Activated T-cell treated with anti-CD3 and anti-CD28 coated beads, Interleukin-2, amount 50 U/mL, for 24 hours (primary cell): Measurements from ENCODE around the gene SCARF1.
A peak's percentile ranks its signal among the peaks of the same experiment; 100 is the strongest.

Experiments used
- DNase-seq: peaks from one replicate; pipeline ENCODE4 v3.0.0-alpha.2; 2020
- H3K27ac Mint-ChIP-seq: 2 replicates; pipeline ENCODE4 v1.8.0; 2020; ENCODE audit warnings: mild to moderate bottlenecking, mixed read lengths
- H3K27me3 Mint-ChIP-seq: 2 replicates; pipeline ENCODE4 v1.8.0; 2020; ENCODE audit warnings: mixed read lengths
- H3K36me3 Mint-ChIP-seq: 2 replicates; pipeline ENCODE4 v1.8.0; 2020; ENCODE audit warnings: low read depth, mixed read lengths
- H3K4me1 Mint-ChIP-seq: 2 replicates; pipeline ENCODE4 v1.8.0; 2020; ENCODE audit warnings: low read depth, mixed read lengths
- H3K4me3 Mint-ChIP-seq: 2 replicates; pipeline ENCODE4 v1.8.0; 2020; ENCODE audit warnings: mild to moderate bottlenecking, moderate library complexity, mixed read lengths
- H3K9me3 Mint-ChIP-seq: 2 replicates; pipeline ENCODE4 v1.8.0; 2020; ENCODE audit warnings: mixed read lengths

The SCARF1 gene

DNA sequence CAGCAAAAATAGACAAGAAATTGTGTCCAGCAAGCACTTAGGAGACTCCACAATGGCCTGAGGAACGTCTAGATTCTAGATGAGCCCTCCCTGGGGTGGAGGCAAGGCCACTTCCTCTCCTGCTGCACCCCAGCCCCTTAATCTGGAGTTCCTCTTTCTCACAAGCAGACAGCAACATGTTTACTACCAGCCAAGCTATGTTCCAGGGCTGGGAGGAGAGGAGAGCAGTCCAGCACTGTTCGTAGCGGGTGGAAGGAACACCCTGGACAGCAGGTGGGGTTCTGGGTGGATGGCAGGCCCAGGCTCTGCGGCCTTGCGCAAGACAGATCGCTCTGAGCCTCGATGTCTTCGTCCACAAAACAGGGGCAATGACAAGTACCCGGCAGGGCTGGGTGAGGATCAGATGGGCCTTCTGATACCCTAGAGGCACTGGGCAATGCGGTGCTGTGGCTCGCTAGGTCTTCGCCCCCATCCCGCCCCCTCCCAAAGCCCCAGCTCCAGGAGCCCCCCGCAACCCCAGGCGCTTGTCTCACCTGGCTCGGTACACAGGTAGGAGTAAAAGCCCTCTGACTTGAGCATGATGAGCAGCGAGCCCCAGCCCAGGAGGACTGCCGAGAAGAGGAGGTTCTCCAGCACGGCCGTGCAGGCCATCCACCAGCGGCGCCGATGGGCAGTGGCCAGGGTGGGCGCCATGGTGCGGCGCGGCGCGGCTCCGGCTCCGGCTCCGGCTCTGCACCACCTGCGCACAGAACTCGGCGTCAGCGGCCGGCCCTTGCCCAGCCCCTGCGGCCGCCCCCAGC lies 18.1 kb downstream of the SCARF1 start:
- Mint-ChIP-seq H3K4me3 (peak overlapping the region; percentile 64), H3K36me3 (peaks cover 5% of the 10 kb centered on the region), H3K9me3 (no peaks in the 10 kb centered on the region), H3K27ac (no peak overlapping the region), H3K4me1 (peaks cover 24% of the 10 kb centered on the region), H3K27me3 (peaks cover 21% of the 10 kb centered on the region)
- DNase-seq: no peak

DNA sequence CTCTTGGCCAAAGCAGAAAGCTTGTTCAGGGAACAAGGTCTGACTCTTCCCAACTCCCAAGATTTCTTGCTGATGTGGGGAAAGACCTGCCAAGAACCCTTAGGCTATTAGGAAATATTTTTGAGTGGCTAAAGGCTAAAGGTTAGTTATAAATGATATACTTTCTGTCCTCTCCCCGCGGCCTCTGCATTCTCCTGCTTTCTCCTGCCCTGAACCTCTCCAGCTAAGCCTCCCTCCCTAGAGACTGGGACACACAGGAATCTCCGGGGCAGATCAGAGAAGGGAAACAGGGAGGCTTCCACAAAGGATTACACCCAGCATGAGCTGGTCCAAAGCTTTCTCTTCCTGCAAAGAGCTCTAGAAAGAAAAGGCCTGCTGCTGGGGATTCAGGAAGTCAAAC lies 19.2 kb downstream of the SCARF1 start:
- Mint-ChIP-seq H3K27me3 (peaks cover 21% of the 10 kb centered on the region), H3K4me3 (no peak overlapping the region), H3K9me3 (no peaks in the 10 kb centered on the region), H3K36me3 (peaks cover 5% of the 10 kb centered on the region), H3K4me1 (peaks cover 24% of the 10 kb centered on the region), H3K27ac (no peak overlapping the region)
- DNase-seq: no peak

DNA sequence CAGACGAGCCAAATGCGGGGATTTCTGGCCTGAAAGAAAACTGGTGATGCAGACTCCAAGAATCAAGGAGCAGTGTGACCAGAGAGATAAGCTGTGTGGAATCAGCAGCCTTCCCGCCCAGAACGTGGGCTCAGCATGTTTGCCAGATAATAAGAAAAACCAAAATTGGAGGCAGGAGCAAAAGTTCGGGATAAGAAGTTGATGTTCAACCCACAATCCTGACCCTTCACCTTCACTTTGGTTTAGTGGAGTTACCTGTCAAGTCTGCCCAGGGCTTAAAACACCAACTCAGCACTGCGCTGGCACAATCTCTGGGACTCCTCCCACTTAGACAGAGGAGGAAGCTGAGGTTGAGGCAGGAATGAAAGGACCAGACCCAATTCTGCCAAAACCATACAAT lies 20.0 kb downstream of the SCARF1 start:
- H3K27ac Mint-ChIP-seq: no peak overlapping the region

DNA sequence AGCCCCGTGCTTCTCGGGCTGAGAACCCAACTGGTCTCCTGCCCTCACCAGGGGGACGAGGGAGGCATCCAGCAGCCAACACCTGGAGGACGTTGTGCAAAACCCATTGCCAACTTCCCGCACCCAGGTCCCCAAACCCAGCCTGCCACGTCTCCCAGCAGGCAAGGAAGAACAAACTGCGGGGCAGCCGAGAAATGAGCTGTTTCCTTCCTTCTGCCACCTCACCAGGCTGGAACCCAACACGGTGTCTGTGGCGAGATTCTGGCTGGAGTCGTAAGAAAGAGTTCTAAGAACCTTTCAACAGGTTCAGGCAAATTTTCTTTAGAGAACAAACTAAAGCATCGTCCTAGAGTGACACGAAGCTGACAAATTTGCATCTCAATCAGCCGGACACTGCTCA lies 20.5 kb downstream of the SCARF1 start:
- no peak for DNase-seq
- H3K4me3 Mint-ChIP-seq: no peak overlapping the region
- peaks cover 21% of the 10 kb centered on the region for H3K4me1 Mint-ChIP-seq

More for the DNA sequence above, 20.0 kb downstream of the SCARF1 start:
- Mint-ChIP-seq H3K36me3 (peaks cover 5% of the 10 kb centered on the region), H3K27me3 (peaks cover 21% of the 10 kb centered on the region), H3K4me1 (peaks cover 24% of the 10 kb centered on the region), H3K9me3 (no peaks in the 10 kb centered on the region), H3K4me3 (no peak overlapping the region)
- DNase-seq: no peak

DNA sequence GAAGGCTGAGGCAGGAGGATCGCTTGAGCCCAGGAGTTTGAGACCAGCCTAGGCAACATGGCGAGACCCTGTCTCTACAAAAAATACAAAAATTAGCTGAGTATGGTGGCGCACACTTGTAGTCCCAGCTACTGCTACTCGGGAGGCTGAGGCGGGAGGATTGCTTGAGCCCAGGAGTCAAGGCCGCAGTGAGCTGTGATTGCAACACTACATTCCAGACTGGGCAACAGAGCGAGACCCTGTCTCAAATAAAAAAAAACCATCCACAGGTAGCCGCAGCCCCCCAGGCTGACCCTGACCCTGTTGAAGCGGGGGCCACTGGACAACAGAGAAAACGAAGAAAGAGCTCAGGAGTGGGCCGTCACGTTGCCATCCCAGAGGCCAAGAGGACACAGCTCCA lies 20.9 kb downstream of the SCARF1 start:
- DNase-seq: no peak
- no peaks in the 10 kb centered on the region for H3K9me3 Mint-ChIP-seq
- no peak overlapping the region for H3K4me3 Mint-ChIP-seq
- peaks cover 18% of the 10 kb centered on the region for H3K27me3 Mint-ChIP-seq
- peaks cover 5% of the 10 kb centered on the region for H3K36me3 Mint-ChIP-seq
- no peak overlapping the region for H3K27ac Mint-ChIP-seq
- H3K4me1 Mint-ChIP-seq: peaks cover 17% of the 10 kb centered on the region

More for the DNA sequence above, 20.5 kb downstream of the SCARF1 start:
- peaks cover 5% of the 10 kb centered on the region for H3K36me3 Mint-ChIP-seq
- no peak overlapping the region for H3K27ac Mint-ChIP-seq
- H3K9me3 Mint-ChIP-seq: no peaks in the 10 kb centered on the region
- H3K27me3 Mint-ChIP-seq: peaks cover 19% of the 10 kb centered on the region

DNA sequence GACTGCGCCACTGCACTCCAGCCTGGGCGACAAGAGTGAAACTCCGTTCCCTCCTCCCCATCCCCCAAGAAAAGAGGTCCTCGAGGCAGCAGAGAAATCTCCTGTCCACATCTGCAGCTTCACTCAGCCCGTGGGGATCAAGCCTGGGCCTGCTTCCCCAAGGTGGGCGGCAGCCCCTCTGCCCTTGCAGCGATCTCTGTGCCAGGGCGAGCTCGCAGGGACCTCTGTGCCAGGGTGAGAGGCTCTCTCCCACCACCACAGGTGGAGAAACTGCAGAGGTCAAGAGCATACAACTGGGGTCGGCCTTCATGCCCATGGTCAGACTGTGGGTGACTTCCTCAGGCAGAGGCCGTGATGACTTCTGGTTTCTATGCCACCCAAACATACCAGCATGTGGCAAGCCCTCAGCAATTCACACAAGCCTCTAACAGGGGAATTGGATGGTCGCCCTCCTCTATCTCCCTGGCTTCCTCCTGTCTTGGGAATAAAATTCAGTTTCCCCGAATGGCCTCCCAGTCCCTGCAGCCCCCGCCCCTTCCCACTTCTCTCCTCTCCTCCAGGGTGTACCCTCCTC lies 22.4 kb downstream of the SCARF1 start:
- Mint-ChIP-seq H3K4me1 (peaks cover 9% of the 10 kb centered on the region), H3K36me3 (no peaks in the 10 kb centered on the region), H3K27me3 (peaks cover 18% of the 10 kb centered on the region), H3K4me3 (no peak overlapping the region), H3K9me3 (no peaks in the 10 kb centered on the region), H3K27ac (no peak overlapping the region)
- no peak for DNase-seq

DNA sequence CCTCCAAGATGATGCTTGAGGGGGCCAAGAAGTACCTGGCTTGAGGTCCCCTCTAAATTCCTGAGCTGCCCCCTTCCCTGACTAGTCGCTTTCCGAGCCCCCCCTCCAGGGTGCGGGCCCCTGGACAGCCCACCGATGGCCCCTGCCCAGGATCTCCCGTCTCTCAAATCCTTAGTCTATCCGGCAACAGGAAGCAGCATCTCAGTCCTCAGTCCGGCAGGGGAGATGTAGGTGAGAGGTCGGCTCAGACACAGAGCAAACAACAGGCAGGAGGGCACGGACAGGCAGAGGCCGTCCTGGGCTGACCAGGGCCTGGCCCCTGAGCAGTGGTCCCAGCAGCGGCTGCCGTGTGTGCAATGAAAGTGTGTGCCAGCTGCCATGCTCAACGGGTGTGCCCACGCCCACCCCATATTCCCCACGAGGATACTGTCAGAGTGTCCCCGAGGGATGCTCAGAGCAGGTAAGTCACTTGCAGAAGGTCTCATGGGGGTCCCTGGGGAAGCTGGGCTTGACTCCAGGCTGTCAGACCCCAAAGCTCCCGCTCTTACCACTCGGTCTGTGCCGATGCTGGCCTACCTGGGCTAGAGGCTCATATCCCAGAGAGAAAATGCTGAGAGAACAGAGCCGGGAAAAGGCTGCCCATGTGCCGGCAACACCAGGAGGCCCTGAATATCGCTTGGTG lies 24.1 kb downstream of the SCARF1 start:
- DNase-seq: no peak
- Mint-ChIP-seq H3K9me3 (no peaks in the 10 kb centered on the region), H3K36me3 (no peaks in the 10 kb centered on the region), H3K4me1 (no peaks in the 10 kb centered on the region), H3K4me3 (no peak overlapping the region), H3K27ac (no peak overlapping the region), H3K27me3 (peaks cover 8% of the 10 kb centered on the region)

DNA sequence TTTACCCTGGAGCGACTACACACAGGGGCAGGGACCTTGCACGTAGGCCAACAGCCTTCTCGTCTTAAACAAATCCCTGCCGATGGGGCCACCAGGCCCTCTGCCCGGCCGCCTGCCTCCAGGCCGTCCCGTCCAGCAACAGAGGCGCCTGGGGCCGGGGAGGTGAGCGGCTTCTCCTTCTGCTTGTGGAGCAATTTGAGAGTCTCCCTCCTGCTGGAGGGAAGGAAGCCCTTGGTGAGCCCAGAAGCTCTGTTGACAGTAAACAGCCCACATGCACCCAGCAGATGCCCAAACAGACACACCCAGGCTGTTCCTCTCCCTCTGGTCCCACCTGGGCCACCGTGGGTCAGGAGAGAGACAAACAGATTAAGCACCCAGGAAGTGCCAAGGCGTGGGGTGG lies 25.0 kb downstream of the SCARF1 start:
- DNase-seq: no peak
- no peak overlapping the region for H3K27ac Mint-ChIP-seq
- no peaks in the 10 kb centered on the region for H3K36me3 Mint-ChIP-seq
- H3K4me3 Mint-ChIP-seq: no peak overlapping the region
- H3K9me3 Mint-ChIP-seq: no peaks in the 10 kb centered on the region
- no peaks in the 10 kb centered on the region for H3K4me1 Mint-ChIP-seq
- H3K27me3 Mint-ChIP-seq: no peaks in the 10 kb centered on the region

DNA sequence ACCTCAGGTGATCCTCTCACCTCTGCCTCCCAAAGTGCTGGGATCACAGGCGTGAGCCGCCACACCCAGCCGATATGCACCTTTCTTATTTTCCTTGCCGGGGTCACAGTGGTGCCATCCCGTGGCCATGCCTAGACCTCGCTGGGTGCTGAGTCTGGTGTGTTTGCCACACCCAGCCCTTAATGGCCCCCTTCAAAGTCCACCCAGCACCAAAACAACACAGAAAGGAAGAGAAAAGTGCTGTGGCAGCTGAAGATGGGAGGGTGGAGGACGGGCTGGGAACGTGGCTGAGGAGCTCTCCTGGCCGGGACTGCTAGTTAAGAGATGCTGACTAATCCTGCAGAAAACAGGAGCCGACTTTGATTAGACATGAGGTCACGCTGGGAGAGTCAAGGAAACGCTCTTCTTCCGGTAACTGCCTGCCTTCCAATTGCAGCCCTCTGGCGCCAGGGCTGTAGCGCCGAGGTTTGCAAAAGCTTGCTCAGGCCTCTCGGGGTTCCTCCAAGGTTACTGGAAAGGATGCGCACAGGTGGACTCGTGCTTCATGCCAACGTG lies 27.8 kb downstream of the SCARF1 start:
- Mint-ChIP-seq H3K4me1 (no peaks in the 10 kb centered on the region), H3K9me3 (no peaks in the 10 kb centered on the region), H3K36me3 (no peaks in the 10 kb centered on the region), H3K27ac (peak overlapping the region; percentile 11), H3K4me3 (no peak overlapping the region), H3K27me3 (no peaks in the 10 kb centered on the region)
- DNase-seq: no peak

DNA sequence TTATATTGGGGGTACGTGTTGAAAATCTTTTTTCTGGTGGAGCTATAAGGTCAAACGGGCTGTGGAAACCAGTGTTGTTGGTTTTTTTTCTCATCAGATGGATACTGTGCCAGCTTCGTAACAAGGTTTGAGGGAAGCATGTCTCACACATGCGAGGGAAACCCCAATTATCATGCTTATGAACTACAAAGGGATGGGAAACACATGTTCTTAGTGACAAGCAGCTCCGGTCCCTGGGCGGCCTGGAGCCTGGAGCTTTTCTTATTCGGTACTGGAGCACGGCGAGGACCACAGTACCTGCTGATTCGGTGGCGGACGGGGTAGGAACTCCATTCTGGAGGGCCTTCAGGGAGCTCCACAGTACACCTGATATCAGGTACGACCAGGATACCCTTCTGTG lies 29.4 kb downstream of the SCARF1 start:
- DNase-seq: no peak
- Mint-ChIP-seq H3K27me3 (no peaks in the 10 kb centered on the region), H3K4me3 (no peak overlapping the region)

DNA sequence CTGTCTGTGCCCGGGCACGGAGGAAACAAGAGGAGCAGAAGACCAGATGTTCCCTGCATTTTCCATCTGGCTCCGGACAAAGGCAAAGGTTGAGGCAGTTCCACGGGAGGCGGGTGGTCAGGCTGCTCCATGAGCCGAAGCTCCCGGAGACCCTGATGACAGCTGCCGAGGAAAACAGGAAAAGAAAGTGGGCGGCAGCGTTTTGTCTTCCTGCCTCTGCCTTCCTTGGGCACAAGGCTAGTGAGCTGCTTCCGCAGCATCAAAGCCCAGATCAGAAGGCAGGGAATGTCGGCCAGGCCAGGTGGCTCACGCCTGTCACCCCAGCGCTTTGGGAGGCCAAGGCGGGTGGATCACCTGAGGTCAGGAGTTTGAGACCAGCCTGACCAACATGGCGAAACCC lies 33.1 kb downstream of the SCARF1 start:
- H3K9me3 Mint-ChIP-seq: no peaks in the 10 kb centered on the region
- no peaks in the 10 kb centered on the region for H3K27me3 Mint-ChIP-seq
- no peaks in the 10 kb centered on the region for H3K36me3 Mint-ChIP-seq
- H3K4me1 Mint-ChIP-seq: peaks cover 15% of the 10 kb centered on the region
- no peak for DNase-seq
- H3K4me3 Mint-ChIP-seq: no peak overlapping the region
- H3K27ac Mint-ChIP-seq: no peak overlapping the region

More for the DNA sequence above, 29.4 kb downstream of the SCARF1 start:
- Mint-ChIP-seq H3K27ac (no peak overlapping the region), H3K36me3 (no peaks in the 10 kb centered on the region), H3K4me1 (no peaks in the 10 kb centered on the region), H3K9me3 (no peaks in the 10 kb centered on the region)

DNA sequence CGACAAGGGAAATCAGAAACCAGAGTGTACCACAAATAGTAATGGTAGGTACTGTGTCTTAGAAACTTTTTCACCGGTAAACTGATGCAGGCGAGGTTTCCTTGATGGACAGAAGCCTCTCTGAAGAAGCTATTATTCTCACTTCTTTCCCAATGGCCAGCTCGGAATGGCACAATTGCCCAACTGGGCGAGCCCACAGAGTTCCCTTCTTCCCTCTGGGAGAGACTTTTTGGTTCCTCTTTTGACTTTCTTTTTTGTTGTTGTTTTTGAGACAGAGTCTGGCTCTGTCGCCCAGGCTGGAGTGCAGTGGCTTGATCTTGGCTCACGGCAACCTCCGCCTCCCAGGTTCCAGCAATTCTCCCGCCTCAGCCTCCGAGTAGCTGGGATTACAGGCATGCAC lies 33.8 kb downstream of the SCARF1 start:
- no peak for DNase-seq
- Mint-ChIP-seq H3K36me3 (no peaks in the 10 kb centered on the region), H3K4me3 (no peak overlapping the region), H3K27ac (no peak overlapping the region), H3K27me3 (no peaks in the 10 kb centered on the region), H3K4me1 (peaks cover 21% of the 10 kb centered on the region), H3K9me3 (no peaks in the 10 kb centered on the region)

DNA sequence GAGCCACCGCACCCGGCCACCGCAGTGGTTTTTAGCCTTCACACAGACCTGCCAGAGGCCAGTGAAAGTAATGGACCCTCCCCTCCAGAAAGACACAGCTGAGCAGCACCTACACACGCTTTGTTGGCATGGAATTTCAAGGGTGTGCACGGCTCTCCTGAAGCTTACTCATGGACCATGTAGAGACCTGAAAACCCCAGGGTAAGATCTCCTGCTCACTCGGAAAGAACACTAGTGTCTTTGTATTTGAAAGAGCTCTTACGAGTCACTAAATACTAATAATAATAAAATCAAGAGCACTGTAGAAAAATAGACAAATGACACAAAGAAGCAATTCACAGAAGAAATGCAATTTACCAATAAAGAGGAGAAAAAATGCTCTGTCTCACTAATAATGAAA lies 36.9 kb downstream of the SCARF1 start:
- Mint-ChIP-seq H3K36me3 (no peaks in the 10 kb centered on the region), H3K4me1 (peaks cover 39% of the 10 kb centered on the region), H3K9me3 (no peaks in the 10 kb centered on the region), H3K27me3 (no peaks in the 10 kb centered on the region), H3K27ac (peak overlapping the region; percentile 94), H3K4me3 (no peak overlapping the region)
- no peak for DNase-seq

DNA sequence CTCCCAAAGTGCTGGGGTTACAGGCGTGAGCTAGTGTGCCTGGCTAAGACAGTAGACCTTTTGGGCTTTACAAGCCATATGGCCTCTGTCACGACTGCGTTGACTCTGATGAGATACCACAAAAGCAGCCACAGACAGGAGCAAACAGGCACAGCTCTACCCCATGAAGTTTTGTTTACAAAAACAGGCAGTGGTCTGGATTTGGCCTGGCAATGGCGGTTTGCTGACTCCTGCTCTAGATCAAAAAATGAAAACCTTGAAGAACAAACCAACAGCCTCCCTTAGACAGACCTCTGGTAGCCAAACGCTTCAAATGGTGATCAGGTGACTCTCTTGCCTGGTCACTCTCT lies 37.6 kb downstream of the SCARF1 start:
- H3K27ac Mint-ChIP-seq: peak overlapping the region; percentile 94
- no peak overlapping the region for H3K4me3 Mint-ChIP-seq
- no peaks in the 10 kb centered on the region for H3K36me3 Mint-ChIP-seq
- H3K27me3 Mint-ChIP-seq: no peaks in the 10 kb centered on the region
- H3K9me3 Mint-ChIP-seq: no peaks in the 10 kb centered on the region
- peaks cover 39% of the 10 kb centered on the region for H3K4me1 Mint-ChIP-seq
- DNase-seq: no peak
